WTC11 (cell line): ENCODE measurements around the gene TMPRSS6. TPM values are rescaled to one million over a fixed set of nuclear protein-coding genes. Genes with fewer than 3 reads are reported as not detected.

Experiments
- ATAC-seq: fragments of 200-7000 bp; cut with Tn5 transposase; 2 replicates; pipeline ENCODE4 v1.10.0; 2021; ENCODE audit warnings: mild to moderate bottlenecking, moderate library complexity
- CTCF ChIA-PET: fragments of 300-600 bp; sonication (Branson Sonifier 250); formaldehyde crosslinking; loops from one replicate; lab custom pipeline; 2021; ENCODE audit warnings: antibody characterized with exemption; lab: Charles Lee
- POLR2A ChIA-PET: fragments of 350-600 bp; sonication (Branson Sonifier 250); formaldehyde crosslinking; loops from one replicate; lab custom pipeline; 2021; ENCODE audit warnings: antibody characterized with exemption; lab: Charles Lee
- DNase-seq: peaks from one replicate; pipeline ENCODE4 v3.0.0; 2021; ENCODE audit warnings: low spot score
- H3K27ac Mint-ChIP-seq: 2 replicates; pipeline ENCODE4 v1.8.0; 2021; ENCODE audit warnings: mixed read lengths
- H3K27me3 Mint-ChIP-seq: 2 replicates; pipeline ENCODE4 v1.8.0; 2021; ENCODE audit warnings: low read depth, mild to moderate bottlenecking, moderate library complexity, mixed read lengths
- H3K36me3 Mint-ChIP-seq: 2 replicates; pipeline ENCODE4 v1.8.0; 2021; ENCODE audit warnings: mixed read lengths
- H3K4me1 Mint-ChIP-seq: 2 replicates; pipeline ENCODE4 v1.8.0; 2022; ENCODE audit warnings: mixed read lengths
- H3K4me3 Mint-ChIP-seq: 2 replicates; pipeline ENCODE4 v1.8.0; 2021; ENCODE audit warnings: mild to moderate bottlenecking, moderate library complexity, mixed read lengths
- H3K9me3 Mint-ChIP-seq: 2 replicates; pipeline ENCODE4 v1.8.0; 2021; ENCODE audit warnings: mixed read lengths
- CBFB ChIP-seq: sonication (generic); formaldehyde crosslinking; IDR thresholded peaks from 2 replicates; pipeline ENCODE4 v1.8.1; 2022; ENCODE audit warnings: mild to moderate bottlenecking, low read depth, missing genetic modification reagents
- ERG ChIP-seq: fragments of 250-450 bp; sonication (Bioruptor Pico); IDR thresholded peaks from 2 replicates; pipeline ENCODE4 v1.8.0; 2021; ENCODE audit warnings: mild to moderate bottlenecking
- ESRRA ChIP-seq: sonication (generic); formaldehyde crosslinking; IDR thresholded peaks from 2 replicates; pipeline ENCODE4 v1.8.1; 2022; ENCODE audit warnings: mild to moderate bottlenecking, missing genetic modification reagents, borderline replicate concordance
- ETV6 ChIP-seq: sonication (generic); formaldehyde crosslinking; IDR thresholded peaks from 2 replicates; pipeline ENCODE4 v1.8.1; 2022; ENCODE audit warnings: mild to moderate bottlenecking, missing genetic modification reagents
- FOXJ3 ChIP-seq: sonication (generic); formaldehyde crosslinking; IDR thresholded peaks from 2 replicates; pipeline ENCODE4 v1.9.0; 2021; ENCODE audit warnings: missing genetic modification reagents, mild to moderate bottlenecking, borderline replicate concordance
- FOXK1 ChIP-seq: sonication (generic); formaldehyde crosslinking; IDR thresholded peaks from 2 replicates; pipeline ENCODE4 v1.8.0; 2022; ENCODE audit warnings: mild to moderate bottlenecking, moderate library complexity, missing genetic modification reagents
- FOXP4 ChIP-seq: sonication (generic); formaldehyde crosslinking; IDR thresholded peaks from 2 replicates; pipeline ENCODE4 v1.8.0; 2022; ENCODE audit warnings: mild to moderate bottlenecking, missing genetic modification reagents
- GABPB1 ChIP-seq: sonication (generic); formaldehyde crosslinking; IDR thresholded peaks from 2 replicates; pipeline ENCODE4 v1.8.1; 2023; ENCODE audit warnings: mild to moderate bottlenecking, missing genetic modification reagents
- GTF2I ChIP-seq: fragments of 250-450 bp; sonication (Bioruptor Pico); conservative IDR thresholded peaks from 2 replicates; pipeline ENCODE4 v1.4.0; 2021; ENCODE audit warnings: mild to moderate bottlenecking
- HMGA2 ChIP-seq: fragments of 250-450 bp; sonication (Bioruptor Pico); IDR thresholded peaks from 2 replicates; pipeline ENCODE4 v1.4.0; 2021; ENCODE audit warnings: mild to moderate bottlenecking, moderate library complexity
- MAX ChIP-seq: sonication (generic); formaldehyde crosslinking; IDR thresholded peaks from 2 replicates; pipeline ENCODE4 v1.8.0; 2022; ENCODE audit warnings: mild to moderate bottlenecking, missing genetic modification reagents
- MXD4 ChIP-seq: fragments of 250-450 bp; sonication (Bioruptor Pico); IDR thresholded peaks from 2 replicates; pipeline ENCODE4 v1.8.0; 2021; ENCODE audit warnings: mild to moderate bottlenecking, moderate library complexity, borderline replicate concordance
- MYBL2 ChIP-seq: sonication (generic); formaldehyde crosslinking; IDR thresholded peaks from 2 replicates; pipeline ENCODE4 v1.8.1; 2023; ENCODE audit warnings: mild to moderate bottlenecking, moderate library complexity, missing genetic modification reagents
- NR3C1 ChIP-seq: sonication (generic); formaldehyde crosslinking; conservative IDR thresholded peaks from 2 replicates; pipeline ENCODE4 v1.8.1; 2023; ENCODE audit warnings: low read depth, mild to moderate bottlenecking, missing genetic modification reagents
- OVOL2 ChIP-seq: fragments of 250-450 bp; sonication (Bioruptor Pico); IDR thresholded peaks from 2 replicates; pipeline ENCODE4 v1.9.0; 2021; ENCODE audit warnings: mild to moderate bottlenecking, borderline replicate concordance
- SOX15 ChIP-seq: fragments of 250-450 bp; sonication (Bioruptor Pico); IDR thresholded peaks from 2 replicates; pipeline ENCODE4 v1.9.0; 2021; ENCODE audit warnings: mild to moderate bottlenecking
- SP1 ChIP-seq: sonication (generic); formaldehyde crosslinking; conservative IDR thresholded peaks from 2 replicates; pipeline ENCODE4 v1.8.1; 2022; ENCODE audit warnings: missing genetic modification reagents
- STAT6 ChIP-seq: sonication (generic); formaldehyde crosslinking; conservative IDR thresholded peaks from 2 replicates; pipeline ENCODE4 v1.8.1; 2023; ENCODE audit warnings: mild to moderate bottlenecking, low read depth, missing genetic modification reagents, moderate library complexity
- TCF7 ChIP-seq: sonication (generic); formaldehyde crosslinking; IDR thresholded peaks from 2 replicates; pipeline ENCODE4 v1.8.0; 2022; ENCODE audit warnings: mild to moderate bottlenecking, low read depth, missing genetic modification reagents, moderate library complexity
- USF1 ChIP-seq: sonication (generic); formaldehyde crosslinking; IDR thresholded peaks from 2 replicates; pipeline ENCODE4 v1.8.0; 2022; ENCODE audit warnings: mild to moderate bottlenecking, missing genetic modification reagents
- ZBTB43 ChIP-seq: sonication (generic); formaldehyde crosslinking; IDR thresholded peaks from 2 replicates; pipeline ENCODE4 v1.8.1; 2023; ENCODE audit warnings: mild to moderate bottlenecking, missing genetic modification reagents
- ZNF138 ChIP-seq: sonication (generic); formaldehyde crosslinking; conservative IDR thresholded peaks from 2 replicates; pipeline ENCODE4 v1.8.1; 2022; ENCODE audit warnings: mild to moderate bottlenecking, moderate library complexity, missing genetic modification reagents
- ZNF232 ChIP-seq: sonication (generic); formaldehyde crosslinking; IDR thresholded peaks from 2 replicates; pipeline ENCODE4 v1.8.0; 2022; ENCODE audit warnings: mild to moderate bottlenecking, missing genetic modification reagents
- ZNF281 ChIP-seq: sonication (generic); formaldehyde crosslinking; IDR thresholded peaks from 2 replicates; pipeline ENCODE4 v1.8.0; 2023; ENCODE audit warnings: mild to moderate bottlenecking, missing genetic modification reagents
- ZNF317 ChIP-seq: sonication (generic); formaldehyde crosslinking; IDR thresholded peaks from 2 replicates; pipeline ENCODE4 v1.8.1; 2023; ENCODE audit warnings: low read depth, mild to moderate bottlenecking, moderate library complexity, missing genetic modification reagents, borderline replicate concordance
- ZNF396 ChIP-seq: fragments of 250-450 bp; sonication (Bioruptor Pico); IDR thresholded peaks from 2 replicates; pipeline ENCODE4 v1.8.0; 2021; ENCODE audit warnings: mild to moderate bottlenecking, moderate library complexity, borderline replicate concordance
- total RNA-seq: library from RNA; stranded (reverse); gene quantifications from 3 replicates; pipeline ENCODE4 v1.2.3, GENCODE V29; 2021

TMPRSS6 gene
- total RNA-seq, 1 experiment from 2014 or later = 0.11 TPM

GRCh38 chr22:37107816-37108621, 1.5 kb downstream of the TMPRSS6 start:
- CTCF ChIA-PET = no interaction called here
- TF ChIP-seq ZBTB43 (CRISPR knock-in tag) (no peak), GTF2I (no peak), ZNF138 (no peak), STAT6 (no peak), FOXJ3 (no peak), SOX15 (CRISPR knock-in tag) (no peak), SP1 (CRISPR knock-in tag) (no peak), FOXP4 (CRISPR knock-in tag) (no peak), OVOL2 (CRISPR knock-in tag) (no peak), USF1 (CRISPR knock-in tag) (no peak), ZNF396 (CRISPR knock-in tag) (no peak), ERG (no peak)
- TF ChIP-seq, all 79 proteins: peak for 0
- Mint-ChIP-seq H3K36me3 (no peaks in the 10 kb centered on the region), H3K27me3 (no peaks in the 10 kb centered on the region), H3K4me1 (peaks cover 7% of the 10 kb centered on the region), H3K4me3 (no peak overlapping the region), H3K9me3 (no peaks in the 10 kb centered on the region), H3K27ac (no peak overlapping the region)
- DNase-seq (no peak), ATAC-seq (no peak)
- POLR2A ChIA-PET = no interaction called here

GRCh38 chr22:37105990-37106389, 3.5 kb downstream of the TMPRSS6 start:
- Mint-ChIP-seq H3K4me3 (no peak overlapping the region), H3K27ac (no peak overlapping the region), H3K4me1 (no peaks in the 10 kb centered on the region), H3K36me3 (no peaks in the 10 kb centered on the region), H3K9me3 (no peaks in the 10 kb centered on the region), H3K27me3 (no peaks in the 10 kb centered on the region)
- TF ChIP-seq GABPB1 = no peak
- no peak for TF ChIP-seq TCF7 (CRISPR knock-in tag)
- TF ChIP-seq NR3C1 = no peak
- no peak for TF ChIP-seq CBFB
- no peak for TF ChIP-seq SP1 (CRISPR knock-in tag)
- no peak for TF ChIP-seq MXD4 (CRISPR knock-in tag)
- no peak for TF ChIP-seq ZNF232 (CRISPR knock-in tag)
- TF ChIP-seq MYBL2 (CRISPR knock-in tag) = no peak
- TF ChIP-seq HMGA2 = no peak
- no peak for TF ChIP-seq ZNF281 (CRISPR knock-in tag)
- TF ChIP-seq ETV6 (CRISPR knock-in tag) = no peak
- no peak for TF ChIP-seq ZNF317 (CRISPR knock-in tag)
- TF ChIP-seq MAX (CRISPR knock-in tag) = no peak
- TF ChIP-seq FOXK1 = no peak
- TF ChIP-seq ESRRA (CRISPR knock-in tag) = no peak
- ChIA-PET CTCF (interaction anchor here (1.4 kb wide), 1 partner anchor 94 kb away, joined by 4 read pairs; no protein-coding TSS in a partner anchor), POLR2A (no interaction called here)
- DNase-seq (no peak), ATAC-seq (no peak)
